Common myeloid progenitor, CD34-positive (primary cell): ENCODE results near the gene KATNAL1.
"Not testable (repeated sequence)": the region's sequence is repeated elsewhere in the genome, so short reads cannot be mapped to it uniquely, and the experiment has no call there.

Experiments
- CTCF ChIA-PET: fragments of 350-600 bp; sonication (Branson Sonifier 250); formaldehyde crosslinking; loops from one replicate; lab custom pipeline; 2021; ENCODE audit warnings: antibody characterized with exemption; lab: Charles Lee
- POLR2A ChIA-PET: fragments of 350-600 bp; sonication (Branson Sonifier 250); formaldehyde crosslinking; loops from one replicate; lab custom pipeline; 2021; ENCODE audit warnings: antibody characterized with exemption; lab: Charles Lee
- DNase-seq, 3 donors: peaks; one replicate each; pipeline versions ENCODE4 v3.0.0 to v3.0.0-alpha.2; 2013
- H3K27ac ChIP-seq, 2 experiments: 1 replicate in 1 of 2; 2 replicates in 1 of 2; pipeline ENCODE4 v1.7.0; 2013; ENCODE audit warnings: inconsistent platforms in 2 of 2, low read length in 2 of 2, mild to moderate bottlenecking in 2 of 2, low read depth in 1 of 2, moderate library complexity in 1 of 2; ENCODE audit not compliant: severe bottlenecking in 2 of 2, insufficient read depth in 1 of 2, poor library complexity in 1 of 2
- H3K27me3 ChIP-seq, 5 experiments: replicated peaks in 2 of 5; 1 replicate in 3 of 5; 2 replicates in 2 of 5; pipeline versions ENCODE4 v1.6.1 to v1.7.0; 2013; ENCODE audit warnings: low read length in 4 of 5, mild to moderate bottlenecking in 2 of 5, moderate library complexity in 2 of 5, inconsistent platforms in 1 of 5; ENCODE audit not compliant: insufficient read depth in 5 of 5, control insufficient read depth in 4 of 5
- H3K36me3 ChIP-seq, 4 experiments: 1 replicate in 2 of 4; 2 replicates in 2 of 4; pipeline versions ENCODE4 v1.6.1 to v1.7.0; 2013; ENCODE audit warnings: low read length in 3 of 4, control low read depth in 1 of 4, mild to moderate bottlenecking in 1 of 4; ENCODE audit not compliant: control insufficient read depth in 4 of 4, insufficient read depth in 4 of 4
- H3K4me1 ChIP-seq, 4 experiments: 1 replicate in 3 of 4; 2 replicates in 1 of 4; pipeline versions ENCODE4 v1.6.1 to v1.7.1; 2013; ENCODE audit warnings: low read length in 3 of 4, mild to moderate bottlenecking in 3 of 4, control low read depth in 1 of 4, inconsistent platforms in 1 of 4, moderate library complexity in 1 of 4; ENCODE audit not compliant: control insufficient read depth in 4 of 4, insufficient read depth in 4 of 4; ENCODE audit errors: control extremely low read depth in 1 of 4
- H3K4me3 ChIP-seq, 7 experiments: 1 replicate in 4 of 7; 2 replicates in 3 of 7; pipeline versions ENCODE4 v1.5.1 to v1.7.0; 2013; ENCODE audit warnings: mild to moderate bottlenecking in 7 of 7, low read length in 6 of 7, moderate library complexity in 6 of 7, inconsistent platforms in 2 of 7, low read depth in 2 of 7, control low read depth in 1 of 7; ENCODE audit not compliant: insufficient read depth in 4 of 7, control insufficient read depth in 1 of 7; ENCODE audit errors: extremely low read depth in 1 of 7
- H3K9me3 ChIP-seq, 5 experiments: 1 replicate in 4 of 5; 2 replicates in 1 of 5; pipeline versions ENCODE4 v1.6.1 to v1.7.1; 2013; ENCODE audit warnings: low read length in 4 of 5, mild to moderate bottlenecking in 2 of 5, inconsistent platforms in 1 of 5, low read depth in 1 of 5, moderate library complexity in 1 of 5; ENCODE audit not compliant: control insufficient read depth in 4 of 5, insufficient read depth in 2 of 5; ENCODE audit errors: control extremely low read depth in 1 of 5
- WGBS: methylation state at CpG from one replicate; pipeline ENCODE4 v1.1.5; 2013; ENCODE audit not compliant: insufficient coverage; 5-methylcytosine and 5-hydroxymethylcytosine counted together

KATNAL1 gene

GRCh38 chr13:30276178-30276577 lies 31.2 kb downstream of the KATNAL1 start:
- Histone ChIP-seq H3K27ac (no peak overlapping the region), H3K4me1 (no peaks in the 10 kb centered on the region), H3K27me3 (no peaks in the 10 kb centered on the region), H3K36me3 (peaks cover 10 to 32% (median 12%) of the 10 kb centered on the region in 4 experiments), H3K9me3 (peaks cover 0 to 4% (median 1%) of the 10 kb centered on the region in 5 experiments), H3K4me3 (no peak overlapping the region)
- ChIA-PET POLR2A (no interaction called here), CTCF (interaction anchor here (0.6 to 1.6 kb wide), 2 partner anchors 34 to 76 kb away, joined by 3 read pairs; no protein-coding TSS in a partner anchor)
- DNase-seq, result peak in 2 of 3 donors; percentile 11 to 35
- WGBS, result no CpG with 5 or more reads among the region's 1 CpG

DNA sequence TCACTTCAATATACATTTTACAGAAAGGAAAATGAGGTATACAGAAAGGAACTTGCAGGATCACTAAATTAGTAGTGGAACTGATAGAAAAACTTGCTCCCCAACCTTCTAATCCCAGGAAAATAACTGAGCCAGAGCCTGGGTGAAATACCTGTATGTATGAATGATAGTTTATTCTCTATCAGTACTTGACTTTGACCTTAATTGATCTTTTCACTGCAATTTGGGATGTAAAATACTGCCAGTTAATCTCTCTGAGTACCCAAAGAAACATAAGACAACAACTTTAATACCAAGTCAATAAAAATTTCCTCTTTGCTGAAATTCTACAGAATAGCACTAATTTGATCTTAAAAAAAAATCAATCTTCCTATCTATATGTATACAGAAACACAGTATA lies 33.3 kb downstream of the KATNAL1 start:
- no peak overlapping the region for H3K4me3 ChIP-seq
- H3K36me3 ChIP-seq, result peaks cover 6 to 28% (median 9%) of the 10 kb centered on the region in 4 experiments
- no peaks in the 10 kb centered on the region for H3K27me3 ChIP-seq
- ChIA-PET POLR2A (no interaction called here), CTCF (no interaction called here)
- no peaks in the 10 kb centered on the region for H3K4me1 ChIP-seq
- no peak for DNase-seq
- H3K27ac ChIP-seq, result no peak overlapping the region
- H3K9me3 ChIP-seq, result peaks cover 0 to 4% (median 2%) of the 10 kb centered on the region in 5 experiments

- H3K9me3 ChIP-seq, H3K4me1 ChIP-seq, H3K4me3 ChIP-seq, H3K27ac ChIP-seq, POLR2A ChIA-PET, CTCF ChIA-PET, DNase-seq, H3K27me3 ChIP-seq: not testable (repeated sequence)
- H3K36me3 ChIP-seq, result peaks cover 0 to 20% (median 7%) of the 10 kb centered on the region in 4 experiments
- no CpG with 5 or more reads among the region's 31 CpGs for WGBS
These were observed 37.3 kb downstream of the KATNAL1 start for GRCh38 chr13:30270035-30270434.

DNA sequence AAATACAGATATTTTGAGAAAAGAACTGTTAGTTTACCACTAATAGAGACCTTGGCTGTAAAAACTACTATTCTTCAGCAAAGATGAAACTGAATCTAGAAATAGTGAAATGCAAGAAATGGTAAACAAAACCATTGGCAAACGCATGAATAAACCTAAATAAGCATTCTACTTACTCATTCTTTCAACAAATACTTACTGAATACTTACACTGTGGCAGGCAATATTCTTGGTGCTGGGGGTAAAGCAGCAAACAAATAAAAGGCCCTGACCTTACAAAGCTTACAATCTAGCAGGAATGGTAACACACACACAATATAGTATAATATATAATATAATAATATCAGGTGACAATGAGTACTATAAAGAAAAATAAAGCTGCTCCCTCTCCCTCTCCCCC lies 38.7 kb downstream of the KATNAL1 start:
- ChIA-PET POLR2A (no interaction called here), CTCF (interaction anchor here (0.6 kb wide), 1 partner anchor 317 kb away, joined by 4 read pairs; no protein-coding TSS in a partner anchor)
- H3K4me1 ChIP-seq, result no peaks in the 10 kb centered on the region
- H3K36me3 ChIP-seq, result peaks cover 0 to 10% (median 4%) of the 10 kb centered on the region in 4 experiments
- no peak for DNase-seq
- no peak overlapping the region for H3K4me3 ChIP-seq
- no CpG with 5 or more reads among the region's 1 CpG for WGBS
- H3K27ac ChIP-seq, result no peak overlapping the region
- H3K9me3 ChIP-seq, result peaks cover 0 to 2% (median 0%) of the 10 kb centered on the region in 5 experiments
- H3K27me3 ChIP-seq, result no peaks in the 10 kb centered on the region

GRCh38 chr13:30266756-30267155 lies 40.6 kb downstream of the KATNAL1 start:
- 100% methylated on average over 1 of the region's 2 CpGs for WGBS
- Histone ChIP-seq H3K9me3 (peaks cover 0 to 2% (median 0%) of the 10 kb centered on the region in 5 experiments), H3K27ac (no peak overlapping the region), H3K27me3 (no peaks in the 10 kb centered on the region), H3K36me3 (peaks cover 0 to 8% (median 4%) of the 10 kb centered on the region in 4 experiments), H3K4me3 (no peak overlapping the region), H3K4me1 (no peaks in the 10 kb centered on the region)
- no peak for DNase-seq
- POLR2A ChIA-PET, result no interaction called here
- CTCF ChIA-PET, result no interaction called here

- H3K4me1 ChIP-seq, H3K27ac ChIP-seq, H3K9me3 ChIP-seq, H3K27me3 ChIP-seq, CTCF ChIA-PET, POLR2A ChIA-PET, DNase-seq, H3K4me3 ChIP-seq, H3K36me3 ChIP-seq: not testable (repeated sequence)
- WGBS, result over 99% methylated on average over 15 of the region's 22 CpGs
These were observed 48.1 kb downstream of the KATNAL1 start for GRCh38 chr13:30259149-30259733.

- no peaks in the 10 kb centered on the region for H3K4me1 ChIP-seq
These were observed 49.8 kb downstream of the KATNAL1 start for GRCh38 chr13:30257468-30258099.

More at GRCh38 chr13:30257468-30258099, 49.8 kb downstream of the KATNAL1 start:
- Histone ChIP-seq H3K27ac (no peak overlapping the region), H3K4me3 (no peak overlapping the region), H3K27me3 (no peaks in the 10 kb centered on the region), H3K9me3 (no peaks in the 10 kb centered on the region), H3K36me3 (peaks cover 3 to 15% (median 5%) of the 10 kb centered on the region in 4 experiments)
- WGBS, result 86% methylated on average over 6 of the region's 6 CpGs
- CTCF ChIA-PET, result no interaction called here
- POLR2A ChIA-PET, result no interaction called here
- DNase-seq, result no peak
